ENCODE results near the gene RPS6KA5.

The RPS6KA5 gene

DNA sequence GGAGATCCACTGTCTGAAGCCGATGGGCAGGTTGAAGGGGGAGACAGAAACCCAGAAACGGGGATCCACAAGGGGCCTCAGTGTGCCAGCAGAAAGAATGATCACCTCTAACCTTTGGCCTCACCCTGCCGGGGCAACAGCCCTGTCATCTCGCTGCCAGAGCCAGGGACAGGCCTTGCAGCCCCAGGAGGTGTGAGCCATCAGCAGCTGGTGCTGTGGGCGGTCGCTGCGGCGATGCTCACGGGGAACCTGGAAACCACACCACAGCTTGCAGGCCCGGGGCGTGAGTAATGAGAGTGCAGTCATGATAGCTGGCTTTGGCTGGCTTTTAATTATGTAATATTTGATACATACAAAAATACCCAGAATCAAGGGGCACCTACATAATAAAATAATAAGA is 239.5 kb downstream of the RPS6KA5 start:
- no peak for DNase-seq

DNA sequence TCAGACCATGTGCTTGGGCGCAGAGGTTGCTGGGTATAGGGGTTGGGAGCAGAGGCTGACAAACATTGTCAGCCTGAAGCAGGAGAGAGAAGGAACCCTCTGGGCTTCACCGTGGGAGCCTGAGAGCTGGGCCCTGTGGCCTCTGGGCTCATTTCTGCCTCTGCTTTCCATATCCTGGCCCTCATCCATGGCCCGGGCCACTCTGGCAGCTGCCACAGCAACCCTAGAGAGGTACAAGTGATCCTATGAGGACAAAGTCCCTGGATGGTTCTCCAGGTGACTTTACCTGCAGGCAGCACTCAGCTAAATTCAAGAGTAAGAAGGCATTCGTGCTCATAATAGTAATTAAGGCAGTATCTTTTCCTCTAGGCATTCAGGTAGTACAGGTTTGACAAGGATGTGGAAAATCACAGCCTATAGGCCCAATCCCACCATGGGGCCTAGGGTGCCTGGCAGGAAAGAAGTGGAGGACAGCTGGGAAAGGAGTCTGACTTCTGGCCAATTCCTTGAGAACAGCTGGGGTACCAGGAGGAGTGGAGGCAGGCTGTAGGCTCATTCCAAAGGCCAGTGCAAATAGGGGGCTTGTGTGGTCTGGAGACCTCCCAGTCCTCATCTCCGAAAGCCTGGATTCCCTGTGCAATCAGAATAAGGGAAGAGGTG is 240.6 kb downstream of the RPS6KA5 start:
- no peak for DNase-seq

DNA sequence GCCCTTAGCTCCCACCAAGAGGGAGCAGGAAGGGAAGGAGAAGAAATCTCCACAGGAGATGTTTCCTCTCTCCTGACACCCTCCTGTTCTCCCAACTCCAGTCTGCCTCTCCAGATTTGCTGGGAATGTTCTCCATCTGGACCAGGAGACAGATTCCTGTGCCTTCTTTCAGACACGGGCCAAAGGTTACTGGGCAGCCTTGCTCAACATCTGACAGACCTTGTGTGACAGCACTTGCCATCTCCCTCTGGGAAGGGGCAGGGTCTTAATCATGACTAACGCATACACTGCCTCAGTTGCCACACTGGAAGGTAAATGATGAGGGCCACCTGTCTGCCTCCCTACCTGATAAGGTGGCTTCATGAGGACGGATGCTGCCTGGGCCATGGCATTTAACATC is 241.7 kb downstream of the RPS6KA5 start:
- DNase-seq: no peak

DNA sequence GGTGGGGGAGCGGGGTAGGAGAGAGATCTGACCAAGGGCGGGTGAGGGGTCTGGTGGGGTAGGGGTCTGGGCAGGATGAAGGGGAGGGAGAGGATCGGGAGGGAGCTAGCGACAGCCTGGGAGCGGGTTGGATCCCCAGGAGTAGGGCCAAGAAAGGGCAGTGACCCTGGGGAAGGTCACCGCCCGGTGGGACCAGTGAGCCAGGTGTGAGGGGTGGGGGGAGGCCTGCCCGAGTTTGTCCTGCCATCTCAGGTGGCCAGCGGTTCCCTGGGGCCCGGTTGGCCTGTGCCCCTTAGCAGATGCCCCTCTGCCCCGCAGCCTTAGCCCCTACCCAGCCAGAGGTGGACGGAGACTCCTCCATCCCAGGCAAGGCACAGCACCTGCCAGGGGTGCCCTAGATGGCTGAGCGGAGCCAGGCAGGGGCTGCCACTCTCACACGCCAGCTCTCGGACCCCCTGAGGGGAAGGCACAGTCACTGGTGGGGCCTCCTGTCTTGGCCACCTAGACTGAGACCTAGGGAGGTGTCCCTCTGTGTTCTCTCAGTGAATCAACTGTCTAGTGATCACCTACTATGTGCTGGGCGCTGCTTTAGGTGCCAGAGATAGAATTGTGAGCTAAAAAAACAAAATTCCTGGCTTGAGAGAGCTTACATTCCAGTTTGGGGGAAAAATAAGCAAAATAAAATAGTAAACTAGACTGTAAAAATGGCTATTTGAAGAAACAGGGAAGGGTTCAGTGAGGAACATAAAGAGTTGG is 243.6 kb downstream of the RPS6KA5 start:
- DNase-seq: no peak

DNA sequence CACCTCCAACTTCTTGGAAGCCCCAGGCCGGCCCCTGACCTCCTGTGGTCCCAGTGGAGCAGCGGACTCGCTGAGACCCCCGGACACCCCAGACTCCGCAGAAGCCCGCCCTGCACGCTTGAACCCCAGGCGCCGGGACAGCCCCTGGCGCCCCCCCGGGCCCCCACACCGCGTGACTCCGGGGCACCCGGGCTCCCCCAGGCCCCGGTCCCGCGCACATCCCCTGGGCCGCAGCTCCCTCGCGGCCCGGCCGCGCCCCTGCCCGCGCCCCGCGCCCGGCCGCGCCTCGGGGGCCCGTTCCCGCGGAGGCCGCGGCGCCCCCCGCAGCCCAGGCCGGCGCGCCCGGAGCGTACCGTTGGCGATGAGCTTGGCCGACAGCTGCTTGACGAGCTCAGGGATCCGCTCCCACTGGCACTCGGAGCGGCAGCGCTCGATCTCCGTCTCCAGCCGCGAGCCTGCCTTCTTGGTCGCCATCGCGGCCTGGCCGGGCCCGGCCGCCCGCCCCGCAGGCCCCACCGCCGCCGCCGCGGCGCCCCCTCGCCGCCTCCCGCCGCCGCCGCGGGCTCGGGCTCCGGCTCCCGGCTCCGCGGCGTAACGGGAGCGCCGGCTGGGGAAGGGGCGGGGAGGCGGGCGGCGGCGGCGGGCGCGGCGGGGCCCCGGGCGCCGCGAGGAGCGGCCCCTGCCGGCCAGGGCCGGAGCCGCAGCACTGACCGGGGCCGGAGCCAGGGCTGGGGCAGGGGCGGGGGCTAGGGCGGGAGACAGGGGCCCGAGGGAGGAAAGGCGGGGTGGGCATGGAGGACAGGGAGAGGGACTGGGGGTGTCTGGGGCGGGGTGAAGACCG is 244.4 kb downstream of the RPS6KA5 start, which contains the start of gene TTC7B:
TTC7B (minus strand) TSS at position 609 of the 841 bp plus-strand sequence; CDS start at position 474, 135 bp downstream.
- no peak for DNase-seq

DNA sequence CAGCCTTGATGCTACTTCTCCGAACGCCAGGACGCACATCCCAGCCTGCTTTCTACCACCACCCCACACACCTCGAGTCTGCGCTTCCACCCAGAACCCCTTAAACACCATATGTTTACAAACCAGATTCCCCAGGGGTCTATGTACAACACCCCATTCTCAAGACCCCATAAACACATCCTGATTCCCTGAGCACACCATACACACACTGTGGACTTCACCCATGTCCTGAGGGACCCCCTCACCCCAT is 244.9 kb downstream of the RPS6KA5 start:
- no peak for DNase-seq

DNA sequence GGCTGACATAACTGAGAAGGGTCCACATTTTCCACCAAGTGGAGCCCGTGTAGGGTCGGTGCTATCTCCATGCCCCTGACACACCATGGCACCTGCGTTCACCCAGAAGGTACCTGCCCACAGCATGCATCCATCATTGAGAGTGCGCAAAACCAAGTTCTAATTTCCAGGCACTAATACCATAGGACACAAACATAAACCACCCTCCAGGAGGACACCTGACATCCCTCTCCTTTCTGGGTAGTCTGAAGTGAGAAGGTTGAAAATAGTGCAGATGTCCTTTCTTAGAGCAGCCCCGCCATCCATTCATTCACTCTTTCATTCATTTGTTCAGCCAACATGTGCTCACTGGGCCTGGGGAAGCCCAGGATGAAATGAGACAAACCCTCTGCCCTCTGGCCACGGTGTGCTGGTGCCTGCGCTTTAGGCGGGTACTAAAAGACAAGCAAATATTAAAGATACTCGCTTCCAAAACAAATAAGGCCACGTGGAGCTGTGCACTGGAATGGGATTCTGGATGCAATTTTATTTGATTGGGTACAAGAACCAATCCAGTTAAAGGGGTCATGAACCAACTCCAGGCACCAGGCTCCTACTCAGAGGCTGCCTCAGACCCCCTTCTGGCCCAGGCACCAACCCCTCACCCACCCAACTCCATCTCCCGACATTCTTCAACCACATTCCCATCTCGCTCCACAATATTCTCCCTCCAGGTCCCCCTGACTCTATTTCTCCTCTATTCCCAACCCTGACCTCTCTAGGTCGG is 245.5 kb downstream of the RPS6KA5 start:
- no peak for DNase-seq

DNA sequence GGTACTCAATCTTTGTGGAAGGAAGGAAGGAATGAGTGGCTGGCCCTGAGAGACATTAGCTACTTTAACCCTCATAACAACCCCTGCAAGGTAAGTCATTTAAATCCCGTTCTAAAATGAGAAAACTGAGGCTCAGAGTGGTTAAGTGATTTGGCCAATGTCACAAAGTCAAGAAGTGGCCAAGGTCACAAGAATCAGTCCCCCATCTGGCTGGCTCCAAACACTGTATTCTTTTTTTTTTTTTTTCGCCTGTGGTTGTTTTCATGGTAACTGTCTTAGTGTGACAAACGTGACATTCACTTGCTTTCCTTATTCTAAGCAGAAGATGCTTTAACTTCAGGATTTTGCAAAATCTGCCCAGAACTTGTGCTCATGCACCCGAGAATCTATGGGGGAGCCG is 247.0 kb downstream of the RPS6KA5 start:
- DNase-seq: no peak

DNA sequence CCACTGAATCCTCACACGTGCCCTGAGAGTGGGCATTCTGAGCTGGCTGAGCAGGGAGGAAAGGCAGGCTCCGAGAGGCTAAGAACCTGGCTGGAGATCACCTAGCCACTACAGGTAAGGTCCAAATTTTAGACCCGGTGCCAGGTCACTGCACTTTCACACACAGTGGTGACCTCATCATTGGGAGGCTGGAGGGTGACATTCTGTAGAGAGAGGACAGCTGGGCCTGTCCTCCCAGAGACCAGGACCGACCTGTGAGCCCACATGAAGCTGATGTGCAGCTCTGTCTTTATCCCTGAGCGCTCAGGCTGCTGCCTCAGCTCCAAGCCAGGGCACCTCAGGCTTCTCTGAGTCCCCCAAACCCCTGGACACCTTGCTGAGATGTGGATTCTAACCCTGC is 248.3 kb downstream of the RPS6KA5 start:
- no peak for DNase-seq

DNA sequence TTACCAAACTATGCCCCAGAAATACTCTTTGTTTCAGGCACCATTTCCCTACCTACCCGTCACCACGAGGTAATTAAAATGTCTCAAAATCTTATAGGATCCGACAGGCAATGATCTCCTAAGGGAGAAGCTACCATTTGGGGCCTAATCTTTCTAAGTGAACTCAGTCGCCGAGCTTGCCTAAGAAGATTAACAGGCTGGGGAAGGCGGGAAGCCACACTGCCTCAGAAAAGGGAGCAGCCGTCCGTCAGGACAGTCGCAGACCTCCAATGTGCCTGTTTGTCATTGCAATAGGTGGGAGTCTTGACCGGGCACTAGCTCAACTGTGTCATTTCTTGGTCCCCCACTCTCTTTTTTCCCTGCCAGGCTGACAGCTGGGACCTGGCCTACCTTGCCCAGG is 248.8 kb downstream of the RPS6KA5 start:
- DNase-seq: no peak

DNA sequence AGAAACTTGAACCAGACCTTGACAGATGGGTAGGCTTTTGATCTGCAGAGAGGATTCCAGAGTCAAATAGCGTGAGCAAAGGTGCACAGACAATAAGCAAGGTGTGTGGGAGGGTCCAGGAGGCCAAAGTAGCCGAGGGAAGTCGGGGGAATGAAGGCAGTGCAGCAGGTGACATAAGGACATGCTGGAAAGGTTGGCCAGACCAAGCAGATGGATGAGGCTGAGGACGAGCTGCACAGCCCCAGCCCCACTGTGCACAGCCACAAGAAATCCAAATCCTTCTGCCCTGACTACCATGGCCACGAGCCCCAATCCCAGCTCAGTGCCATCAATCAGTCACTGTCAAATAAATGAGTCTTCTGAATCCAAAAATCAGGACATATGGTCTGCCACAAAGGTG is 249.6 kb downstream of the RPS6KA5 start:
- DNase-seq: no peak

DNA sequence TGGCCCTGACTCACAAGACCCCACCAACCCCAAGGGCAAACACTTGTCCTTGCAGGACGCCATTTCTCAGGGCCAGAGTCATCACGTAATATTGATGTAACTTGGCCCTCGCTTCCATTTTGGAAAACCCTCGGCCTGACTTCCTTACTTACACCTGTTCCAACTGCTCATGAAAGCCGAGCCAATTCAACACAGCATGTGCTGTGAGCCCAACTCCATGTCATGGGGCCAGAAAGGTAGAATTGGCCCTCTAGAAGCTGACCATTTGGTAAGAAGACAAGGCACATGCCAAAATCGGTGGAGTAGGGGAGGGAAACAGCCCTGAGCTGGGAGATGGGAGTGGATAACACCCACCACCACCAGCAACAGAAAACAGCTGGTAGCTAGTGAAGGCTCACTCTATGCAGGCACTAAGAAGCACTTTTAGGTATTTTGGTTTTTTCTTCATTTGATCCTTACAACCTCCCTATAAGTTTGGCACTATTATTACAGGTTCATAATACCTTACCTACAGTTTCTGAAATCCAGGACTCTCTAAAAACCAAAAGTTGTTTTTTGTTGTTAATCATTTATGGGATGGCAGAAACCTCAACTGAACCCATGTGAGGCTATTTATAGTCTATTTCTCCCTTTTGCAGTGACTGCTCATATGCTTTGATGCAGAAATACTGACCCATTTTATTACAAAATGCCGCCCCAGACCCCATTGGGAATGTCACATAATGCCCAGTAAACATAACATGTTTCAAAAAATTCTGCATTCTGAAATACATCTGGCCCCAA is 250.7 kb downstream of the RPS6KA5 start:
- no peak for DNase-seq

DNA sequence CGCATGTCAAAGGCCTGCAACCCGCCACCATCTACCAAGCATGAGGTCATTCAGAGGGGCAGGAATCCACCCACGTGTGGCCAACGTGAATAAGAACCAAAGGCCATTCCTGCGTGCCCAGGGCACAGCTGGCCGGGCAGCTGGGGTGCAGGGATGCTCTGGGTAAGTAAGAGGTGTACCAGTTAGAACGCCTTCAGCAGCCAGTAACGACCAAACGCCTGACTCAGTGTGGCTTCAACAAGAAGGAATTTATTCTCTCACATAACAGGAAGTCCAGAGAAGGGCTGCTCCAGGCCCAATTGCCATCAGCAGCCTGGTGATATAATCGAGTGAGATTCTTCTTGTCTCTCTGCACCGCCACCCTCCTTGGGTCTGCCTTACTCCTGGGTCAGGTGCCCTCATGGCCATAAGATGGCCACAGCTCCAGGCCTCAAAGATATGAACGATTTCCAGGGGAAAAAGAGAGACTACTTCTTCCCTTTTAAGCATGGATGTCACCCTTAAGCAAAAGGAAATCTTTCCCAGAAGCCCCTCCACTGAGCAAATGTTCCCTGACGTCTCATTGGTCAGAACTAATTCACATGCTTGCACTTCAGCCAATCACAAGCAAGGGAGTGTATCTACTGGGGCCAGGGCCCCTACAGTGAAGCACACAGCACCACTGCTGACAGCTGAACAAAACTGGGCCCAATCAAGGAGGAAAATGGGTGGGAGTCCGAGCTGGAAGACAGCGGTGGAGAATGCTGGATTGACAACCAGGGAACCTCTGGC is 251.5 kb downstream of the RPS6KA5 start:
- no peak for DNase-seq

DNA sequence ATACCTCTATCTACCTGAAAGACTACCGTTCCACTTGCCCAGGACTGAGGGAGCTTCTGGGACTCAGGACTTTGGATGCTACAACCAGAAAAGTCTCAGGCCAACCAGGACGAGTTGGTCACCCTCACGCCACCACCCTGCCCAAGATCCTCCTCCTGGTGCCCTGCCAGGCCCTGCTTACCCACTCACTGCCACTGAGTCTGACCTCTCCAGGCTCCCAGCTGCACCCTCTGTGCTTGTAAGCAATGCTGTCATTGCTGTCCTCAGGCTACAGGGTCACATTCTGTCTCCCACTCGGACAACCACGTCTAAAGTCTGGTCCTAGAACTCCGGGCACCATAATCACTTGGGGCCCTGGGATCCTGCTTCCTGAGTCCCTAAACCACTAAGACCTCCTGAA is 253.4 kb downstream of the RPS6KA5 start:
- no peak for DNase-seq

DNA sequence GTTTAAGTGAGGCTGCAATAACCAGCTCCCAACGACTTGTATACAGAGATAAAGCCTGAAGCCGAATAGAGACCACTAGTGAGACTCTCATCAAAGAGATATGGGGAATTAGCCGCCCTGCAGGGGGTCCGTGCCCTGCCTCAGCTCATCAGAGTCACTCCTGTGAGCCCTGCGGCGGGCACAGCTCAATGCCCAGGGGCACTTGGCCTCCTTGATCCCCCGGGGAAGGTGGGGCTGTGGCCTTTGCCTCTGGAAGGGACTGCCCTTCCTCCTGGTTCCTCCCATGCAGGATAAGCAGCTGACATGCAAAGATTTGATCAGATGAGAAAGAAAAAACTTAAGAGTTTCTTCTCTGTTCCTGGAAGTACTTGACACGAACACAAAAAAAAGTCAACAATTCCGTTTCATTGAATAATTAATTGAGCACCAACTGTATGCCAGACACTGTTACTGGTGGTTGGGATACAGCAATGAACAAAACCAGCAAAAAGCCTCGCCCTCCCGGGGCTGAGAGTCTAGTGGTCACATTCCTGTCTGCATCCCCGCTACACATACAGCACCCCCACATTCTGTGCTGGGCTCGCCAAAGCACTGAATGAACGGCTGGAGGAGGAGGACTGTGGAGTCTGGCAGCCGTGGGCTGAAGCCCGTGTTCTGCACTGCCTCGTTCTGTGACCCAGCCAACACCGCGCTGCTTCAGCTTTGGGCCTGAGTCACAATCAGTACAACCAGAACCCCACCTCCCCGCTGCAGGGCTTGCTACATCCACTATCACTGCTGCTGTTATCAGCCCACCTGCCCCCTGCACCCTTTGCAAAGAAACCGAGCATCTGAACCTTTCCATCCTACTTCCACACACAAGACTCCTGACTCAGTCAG is 254.5 kb downstream of the RPS6KA5 start:
- no peak for DNase-seq

DNA sequence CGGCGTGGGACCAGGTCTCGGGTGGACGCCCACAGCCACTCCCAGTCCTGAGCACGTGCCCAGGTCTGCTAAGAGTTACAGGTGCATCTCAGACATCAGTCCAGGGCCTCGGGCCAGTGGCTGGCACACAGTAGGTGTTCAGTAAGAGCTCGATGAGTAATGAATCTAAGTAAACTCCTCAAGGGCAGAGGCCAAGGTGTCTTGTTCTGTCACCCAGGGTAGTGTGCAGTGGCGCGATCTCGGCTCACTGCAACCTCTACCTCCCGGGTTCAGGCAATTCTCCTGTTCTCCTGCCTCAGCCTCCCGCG is 255.4 kb downstream of the RPS6KA5 start:
- DNase-seq: no peak

DNA sequence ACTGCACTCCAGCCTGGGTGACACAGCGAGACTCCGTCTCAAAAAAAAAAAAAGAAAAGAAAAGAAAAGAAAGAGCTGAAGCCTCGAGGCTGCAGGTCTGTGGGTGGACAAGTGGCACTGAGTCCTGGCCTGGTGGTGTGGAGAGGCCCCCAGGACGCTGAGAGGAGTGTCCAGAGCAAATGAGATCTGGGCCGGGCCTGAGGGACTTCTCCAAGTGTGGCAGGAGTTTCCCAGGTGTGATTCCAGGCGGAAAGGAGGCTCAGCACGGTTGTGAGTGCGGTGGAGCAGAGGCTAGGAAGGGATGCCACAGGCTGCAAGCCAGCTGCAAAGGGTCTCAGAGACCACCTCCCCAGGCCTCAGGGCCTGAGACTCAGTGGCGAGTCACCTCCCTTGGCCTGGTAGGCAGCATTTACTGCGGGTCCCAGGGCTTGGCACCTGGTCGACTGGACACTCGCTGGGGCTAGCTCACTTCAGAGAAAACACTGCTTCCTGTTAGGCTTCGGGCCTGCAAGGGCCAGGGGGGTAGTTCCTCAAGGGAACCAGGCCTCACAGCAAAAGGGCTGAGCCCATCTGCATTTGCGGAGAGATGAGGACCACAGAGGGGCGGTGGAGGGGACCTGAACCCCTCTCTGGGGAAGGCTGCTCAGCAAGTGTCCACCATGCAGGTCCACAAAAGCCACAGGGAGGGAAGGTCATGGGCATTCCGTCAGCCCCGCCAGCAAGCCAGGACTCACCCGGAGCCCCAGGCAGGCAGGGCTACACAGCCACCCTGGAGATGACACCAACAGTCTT is 256.0 kb downstream of the RPS6KA5 start:
- DNase-seq: no peak

DNA sequence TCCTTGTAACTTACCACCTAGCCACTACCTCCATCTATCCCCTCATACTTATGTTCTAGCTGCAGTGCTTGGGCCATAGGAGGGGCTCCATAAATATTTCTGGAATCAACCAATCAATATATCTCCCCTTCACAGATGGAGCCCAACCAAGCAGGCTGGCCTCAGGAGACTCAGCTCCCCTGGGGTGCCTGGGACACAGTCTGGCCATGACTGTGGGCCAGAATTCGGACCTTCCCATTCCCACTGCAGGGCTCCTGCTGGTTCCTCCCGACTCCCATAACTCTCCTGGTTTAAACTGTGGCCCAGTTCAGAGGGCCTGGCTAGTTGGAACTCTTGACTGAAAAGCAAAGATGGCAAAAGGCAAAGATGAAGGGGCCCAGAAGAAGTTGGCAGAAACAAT is 257.2 kb downstream of the RPS6KA5 start:
- DNase-seq: no peak

DNA sequence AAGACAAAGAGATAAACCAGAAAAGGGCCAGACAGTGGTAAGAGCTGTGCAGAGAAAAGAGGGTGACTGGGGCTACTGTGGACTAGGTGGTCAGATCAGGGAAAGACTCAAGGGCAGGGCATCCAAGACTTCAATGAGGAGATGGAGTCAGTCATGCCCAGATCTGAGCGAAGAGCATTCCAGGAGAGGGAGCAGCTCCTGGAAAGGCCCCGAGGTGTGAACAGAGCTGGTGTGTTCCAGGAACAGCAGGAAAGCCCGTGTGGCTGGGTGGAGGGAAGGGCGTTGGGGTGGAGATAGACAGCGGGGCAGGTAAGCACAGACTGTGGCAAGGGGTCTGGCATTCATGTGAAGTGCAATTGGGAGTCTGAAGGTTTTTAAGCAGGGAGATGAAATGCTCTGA is 261.0 kb downstream of the RPS6KA5 start:
- no peak for DNase-seq

DNA sequence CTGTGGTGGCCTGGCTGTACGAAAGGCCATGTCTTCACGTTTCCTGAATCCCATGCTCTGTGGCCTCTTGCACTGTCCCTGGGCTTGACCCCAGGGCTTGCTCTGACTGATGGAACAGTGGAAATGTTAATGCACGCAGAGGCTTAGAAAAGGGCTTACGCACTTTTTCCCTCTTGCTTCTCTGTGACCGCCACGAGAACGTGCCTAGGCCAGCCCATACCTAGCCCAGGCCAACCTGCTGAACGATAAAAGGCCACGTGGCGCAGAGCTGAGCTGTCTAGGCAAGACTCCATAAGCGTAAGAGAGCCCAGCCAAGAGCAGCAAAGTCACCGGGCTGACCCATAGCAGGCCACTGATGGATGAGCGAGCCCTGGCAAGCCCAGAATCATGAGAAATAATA is 262.5 kb downstream of the RPS6KA5 start:
- DNase-seq: no peak
